Peyer's patch (tissue), 4 donors: ENCODE measurements around the gene PIP4K2C. TPM values are rescaled to one million over a fixed set of nuclear protein-coding genes. Genes with fewer than 3 reads are reported as not detected.

Experiments used
- DNase-seq, 3 donors: peaks; one replicate each; pipeline ENCODE4 v3.0.0-alpha.2; 2017 to 2019
- H3K27ac ChIP-seq, 4 donors: fragments of 200-600 bp; sonication (generic); one replicate each; pipeline ENCODE4 v1.5.1; 2016 to 2019
- H3K27me3 ChIP-seq, 2 donors: fragments of 200-600 bp; sonication (generic); one replicate each; pipeline ENCODE4 v1.5.1; 2019
- H3K36me3 ChIP-seq, 3 donors: fragments of 200-600 bp; sonication (generic); one replicate each; pipeline ENCODE4 v1.5.1; 2016 to 2019
- H3K4me1 ChIP-seq, 4 donors: fragments of 200-600 bp; sonication (generic); one replicate each; pipeline ENCODE4 v1.5.1; 2016 to 2019
- H3K4me3 ChIP-seq, 4 donors: fragments of 200-600 bp; sonication (generic); 1 replicate in 3 of 4; 2 replicates in 1 of 4; pipeline ENCODE4 v1.5.1; 2016 to 2019; ENCODE audit warnings: mild to moderate bottlenecking in 1 of 4
- H3K9me3 ChIP-seq, 4 donors: fragments of 200-600 bp; sonication (generic); one replicate each; pipeline ENCODE4 v1.5.1; 2016 to 2019; ENCODE audit warnings: mild to moderate bottlenecking in 1 of 4
- POLR2A ChIP-seq, 2 donors: fragments of 450-650 bp; IDR thresholded peaks; one replicate each; pipeline ENCODE4 v1.5.1; 2017; ENCODE audit warnings: antibody characterized with exemption in 2 of 2, mild to moderate bottlenecking in 2 of 2, moderate library complexity in 2 of 2
- total RNA-seq, 4 donors: library from RNA; depleted of rRNA; stranded (reverse); fragments of >200 nt; gene quantifications; one replicate each; pipeline ENCODE4 v1.1.0, GENCODE V29; 2016
- TF ChIP-seq, protein P1 (sequence below), 6 experiments: fragments of 450-650 bp in 4 of 6; fragments of 200-600 bp in 2 of 6; sonication (generic) in 1 of 6; IDR thresholded peaks; one replicate each; pipeline ENCODE4 v1.5.1; 2017 to 2019; ENCODE audit warnings: antibody characterized with exemption in 6 of 6, mild to moderate bottlenecking in 3 of 6, moderate library complexity in 1 of 6

Gene PIP4K2C
- total RNA-seq, 4 donors from 2014 or later, result 9.1 to 52.6 (median 37.9) TPM

DNA sequence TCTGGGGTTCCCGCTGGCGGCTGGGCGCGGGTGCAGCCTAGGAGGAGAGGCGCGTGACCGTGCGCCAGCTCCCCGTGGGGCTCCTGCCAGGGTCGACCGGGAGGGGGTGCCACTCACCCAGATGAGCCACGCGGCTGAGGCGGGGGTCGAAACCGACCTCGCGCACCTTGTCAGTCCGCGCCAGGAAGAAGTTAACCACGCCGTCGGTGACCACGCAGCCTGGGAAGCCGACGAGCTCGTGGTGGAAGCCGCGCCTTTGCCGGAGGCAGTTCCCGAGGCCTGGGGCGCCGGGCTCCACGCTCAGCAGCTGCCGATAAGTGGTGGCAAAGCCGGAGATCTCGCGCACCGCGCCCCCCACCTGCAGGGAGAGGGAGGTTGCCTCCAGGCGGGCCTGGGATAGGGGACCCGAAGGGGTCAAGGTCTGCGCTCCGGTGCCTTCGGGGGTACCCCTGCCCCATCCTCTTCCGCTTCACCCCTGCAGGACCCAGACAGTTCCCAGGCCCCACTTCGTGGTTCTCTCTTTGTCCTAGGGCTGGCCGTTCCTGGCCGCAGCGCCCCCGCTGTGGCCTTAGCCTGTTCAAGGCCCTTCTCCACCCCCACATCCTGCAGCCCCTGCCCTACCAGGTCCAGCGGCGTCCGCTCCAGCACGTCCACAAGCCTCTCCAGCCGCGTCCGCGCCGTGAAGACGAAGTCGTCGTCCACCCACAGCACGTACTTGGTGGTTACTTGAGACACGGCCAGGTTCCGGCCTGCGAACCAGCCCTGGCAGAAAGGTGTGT is 36.7 kb downstream of the PIP4K2C start:
- DNase-seq, result peak in 1 of 3 donors; percentile 15
- Histone ChIP-seq H3K4me1 (peaks cover 0 to 21% (median 10%) of the 10 kb centered on the region in 4 donors), H3K27me3 (peaks cover 0 to 23% of the 10 kb centered on the region in 2 donors), H3K36me3 (no peaks in the 10 kb centered on the region), H3K27ac (no peak overlapping the region), H3K4me3 (peak overlapping the region in 1 of 4 donors; percentile 26), H3K9me3 (no peaks in the 10 kb centered on the region)
- no peak for TF ChIP-seq POLR2A (IDR thresholded peaks at IDR 0.05)
- TF ChIP-seq, protein P1, sequence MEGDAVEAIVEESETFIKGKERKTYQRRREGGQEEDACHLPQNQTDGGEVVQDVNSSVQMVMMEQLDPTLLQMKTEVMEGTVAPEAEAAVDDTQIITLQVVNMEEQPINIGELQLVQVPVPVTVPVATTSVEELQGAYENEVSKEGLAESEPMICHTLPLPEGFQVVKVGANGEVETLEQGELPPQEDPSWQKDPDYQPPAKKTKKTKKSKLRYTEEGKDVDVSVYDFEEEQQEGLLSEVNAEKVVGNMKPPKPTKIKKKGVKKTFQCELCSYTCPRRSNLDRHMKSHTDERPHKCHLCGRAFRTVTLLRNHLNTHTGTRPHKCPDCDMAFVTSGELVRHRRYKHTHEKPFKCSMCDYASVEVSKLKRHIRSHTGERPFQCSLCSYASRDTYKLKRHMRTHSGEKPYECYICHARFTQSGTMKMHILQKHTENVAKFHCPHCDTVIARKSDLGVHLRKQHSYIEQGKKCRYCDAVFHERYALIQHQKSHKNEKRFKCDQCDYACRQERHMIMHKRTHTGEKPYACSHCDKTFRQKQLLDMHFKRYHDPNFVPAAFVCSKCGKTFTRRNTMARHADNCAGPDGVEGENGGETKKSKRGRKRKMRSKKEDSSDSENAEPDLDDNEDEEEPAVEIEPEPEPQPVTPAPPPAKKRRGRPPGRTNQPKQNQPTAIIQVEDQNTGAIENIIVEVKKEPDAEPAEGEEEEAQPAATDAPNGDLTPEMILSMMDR (IDR thresholded peaks at IDR 0.05), result no peak

DNA sequence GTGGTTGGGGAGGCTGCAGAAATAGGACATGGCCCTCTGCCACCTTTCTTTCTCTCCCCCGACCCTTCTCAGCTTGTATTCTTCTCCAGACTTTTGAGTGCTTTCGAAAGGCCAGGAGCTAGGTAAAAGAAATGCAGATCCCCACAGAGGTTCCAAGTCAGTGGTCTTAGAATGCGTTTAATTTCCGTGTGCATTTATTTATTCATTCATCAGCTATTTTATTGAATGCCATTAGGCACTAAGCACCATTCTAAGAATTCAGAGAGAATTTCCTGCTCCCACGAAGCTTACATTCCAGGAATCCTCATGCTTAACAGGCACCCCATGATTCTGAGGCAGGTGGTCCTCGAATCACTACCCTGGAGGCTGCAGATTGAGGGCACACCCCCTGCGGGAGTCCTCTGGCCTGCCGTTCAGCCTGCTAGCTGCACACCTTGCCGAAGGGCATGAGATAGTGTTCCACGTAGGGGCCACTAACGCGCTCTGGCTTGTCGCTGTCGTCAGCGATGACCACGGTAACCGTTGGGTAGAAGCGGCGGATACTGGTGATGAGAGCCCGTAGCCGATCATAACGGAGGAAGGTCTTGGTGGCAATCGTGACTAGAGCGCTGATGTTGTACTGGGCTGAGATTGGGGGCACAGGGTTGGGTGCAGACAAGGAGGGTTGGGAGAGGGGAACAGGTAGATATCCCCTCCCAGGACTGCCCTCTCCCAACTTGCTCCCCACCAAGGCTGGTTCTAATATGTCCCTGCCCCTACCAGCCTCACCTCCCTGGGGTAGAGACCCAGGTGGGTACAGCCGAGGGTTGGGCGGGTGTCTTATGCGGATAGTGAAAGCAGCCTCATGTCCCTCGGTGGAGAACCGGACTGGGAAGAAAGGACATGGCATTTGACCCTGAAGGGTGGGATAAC is 37.5 kb downstream of the PIP4K2C start:
- no peak for TF ChIP-seq POLR2A (IDR thresholded peaks at IDR 0.05)
- TF ChIP-seq, protein P1 (IDR thresholded peaks at IDR 0.05), result no peak
- peaks cover 0 to 29% (median 16%) of the 10 kb centered on the region in 4 donors for H3K4me1 ChIP-seq
- H3K27me3 ChIP-seq, result peaks cover 0 to 23% of the 10 kb centered on the region in 2 donors
- H3K4me3 ChIP-seq, result no peak overlapping the region
- H3K27ac ChIP-seq, result no peak overlapping the region
- H3K9me3 ChIP-seq, result no peaks in the 10 kb centered on the region
- peak in 1 of 3 donors; percentile 3 for DNase-seq
- no peaks in the 10 kb centered on the region for H3K36me3 ChIP-seq

DNA sequence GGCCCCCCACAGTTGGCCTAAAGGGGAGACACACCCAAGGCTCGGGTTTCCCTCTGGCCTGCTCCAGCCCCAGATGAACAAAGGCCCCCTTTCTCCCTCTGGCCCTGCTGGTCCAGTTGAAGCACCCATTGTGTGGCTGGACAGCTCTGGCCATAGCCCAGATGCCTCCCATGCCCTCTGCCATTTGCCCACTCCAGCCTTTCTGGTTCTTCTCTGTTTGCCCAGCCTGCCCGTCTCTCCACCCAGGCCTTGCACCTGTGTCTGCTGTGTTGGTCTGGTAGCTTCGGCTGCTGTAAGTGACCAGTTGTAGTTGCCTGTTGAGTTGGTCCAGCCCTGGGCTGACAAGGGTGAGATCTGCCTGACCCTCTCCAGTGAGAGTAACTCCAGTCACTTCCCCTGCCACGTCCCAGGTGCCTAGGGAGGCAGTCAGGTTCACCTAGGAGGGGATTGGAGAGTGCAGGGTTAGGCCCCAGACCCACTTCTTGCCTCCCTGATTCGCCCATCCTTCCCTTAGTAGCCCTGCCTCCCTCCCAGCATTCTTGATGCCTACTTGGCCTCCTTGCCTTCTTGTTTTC is 39.0 kb downstream of the PIP4K2C start:
- H3K27me3 ChIP-seq, result peaks cover 0 to 23% of the 10 kb centered on the region in 2 donors
- H3K27ac ChIP-seq, result no peak overlapping the region
- H3K36me3 ChIP-seq, result no peaks in the 10 kb centered on the region
- no peak for TF ChIP-seq POLR2A (IDR thresholded peaks at IDR 0.05)
- TF ChIP-seq, protein P1 (IDR thresholded peaks at IDR 0.05), result no peak
- H3K9me3 ChIP-seq, result no peaks in the 10 kb centered on the region
- peaks cover 0 to 29% (median 16%) of the 10 kb centered on the region in 4 donors for H3K4me1 ChIP-seq
- DNase-seq, result peak in 1 of 3 donors; percentile 2
- no peak overlapping the region for H3K4me3 ChIP-seq

DNA sequence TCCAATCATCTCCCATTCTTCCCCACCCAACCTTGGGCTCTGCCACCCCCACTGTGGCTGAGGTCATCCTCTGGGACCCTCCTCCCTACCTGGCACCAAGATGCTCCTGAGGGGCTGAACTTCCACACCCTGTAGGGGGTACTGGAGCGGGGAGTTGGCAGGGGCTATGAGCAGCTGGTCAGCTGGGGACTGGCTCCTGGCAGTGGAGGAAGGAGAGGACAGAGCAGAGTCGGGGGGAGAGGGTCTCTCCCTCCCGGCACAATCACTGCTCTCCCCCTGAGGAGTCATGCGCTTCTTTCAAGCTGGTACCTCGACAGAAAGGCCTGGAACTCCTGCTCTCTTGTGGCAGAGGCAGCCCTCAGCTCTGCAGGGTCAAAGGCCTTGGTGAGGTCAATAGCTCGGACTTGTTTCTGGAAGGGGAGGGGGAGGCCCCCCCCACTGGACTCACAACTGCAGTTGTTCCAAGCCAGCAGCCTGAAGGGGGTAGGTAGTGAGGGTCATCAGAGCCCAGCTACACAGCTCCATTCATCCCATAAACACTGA is 40.0 kb downstream of the PIP4K2C start:
- TF ChIP-seq, protein P1 (IDR thresholded peaks at IDR 0.05), result no peak
- TF ChIP-seq POLR2A (IDR thresholded peaks at IDR 0.05), result no peak
- H3K9me3 ChIP-seq, result no peaks in the 10 kb centered on the region

DNA sequence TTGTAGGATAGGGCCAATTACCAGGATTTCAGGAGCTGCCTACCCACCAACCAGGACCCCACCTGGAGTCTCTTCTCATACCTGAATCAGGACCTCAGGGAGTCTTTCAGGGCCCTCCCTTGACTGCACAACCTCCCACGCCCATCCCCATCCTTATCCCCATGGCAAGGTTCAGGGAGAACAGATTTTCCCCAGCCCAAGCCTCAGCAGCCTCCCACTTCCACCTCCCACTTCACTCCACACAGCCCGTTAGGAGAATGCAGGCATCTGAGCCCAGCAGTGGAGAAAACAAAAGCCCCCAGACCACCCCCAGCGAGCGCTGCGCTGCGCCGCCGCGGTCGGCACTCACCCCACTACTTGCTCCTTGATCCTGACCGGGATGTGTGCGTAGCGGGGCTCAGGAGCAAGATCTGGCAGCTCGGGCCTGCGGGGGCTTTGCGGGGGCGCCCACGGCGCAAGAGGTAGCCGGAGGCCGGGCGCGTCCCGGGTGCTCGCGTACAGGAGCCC is 40.6 kb downstream of the PIP4K2C start:
- H3K27me3 ChIP-seq, result peaks cover 0 to 23% of the 10 kb centered on the region in 2 donors
- DNase-seq, result no peak

More for the DNA sequence above, 40.0 kb downstream of the PIP4K2C start:
- Histone ChIP-seq H3K36me3 (no peaks in the 10 kb centered on the region), H3K27me3 (peaks cover 0 to 23% of the 10 kb centered on the region in 2 donors), H3K4me1 (peaks cover 0 to 29% (median 16%) of the 10 kb centered on the region in 4 donors), H3K27ac (no peak overlapping the region), H3K4me3 (no peak overlapping the region)
- DNase-seq, result no peak

More for the DNA sequence above, 40.6 kb downstream of the PIP4K2C start:
- H3K4me3 ChIP-seq, result peak overlapping the region in 2 of 4 donors; percentile 56 to 66
- peaks cover 0 to 29% (median 16%) of the 10 kb centered on the region in 4 donors for H3K4me1 ChIP-seq
- TF ChIP-seq, protein P1 (IDR thresholded peaks at IDR 0.05), result no peak
- no peak for TF ChIP-seq POLR2A (IDR thresholded peaks at IDR 0.05)
- H3K36me3 ChIP-seq, result no peaks in the 10 kb centered on the region
- H3K27ac ChIP-seq, result no peak overlapping the region
- H3K9me3 ChIP-seq, result no peaks in the 10 kb centered on the region
